ENCODE measurements around the gene MRPL9. TPM values are rescaled to one million over a fixed set of nuclear protein-coding genes. Genes with fewer than 3 reads are reported as not detected.

The MRPL9 gene
- total RNA-seq, 1 donor from 2014 or later = 59.9 TPM

GRCh38 chr1:151711951-151712350 is 51.3 kb downstream of the MRPL9 start:
- Histone ChIP-seq H3K9me3 (no peaks in the 10 kb centered on the region), H3K27ac (no peak overlapping the region), H3K4me1 (peaks cover 1% of the 10 kb centered on the region), H3K36me3 (no peaks in the 10 kb centered on the region), H3K4me3 (no peak overlapping the region), H3K27me3 (ENCODE audit: low read depth) (peaks cover 10% of the 10 kb centered on the region)
- no peak for ATAC-seq
- no peak for DNase-seq
- no peak for TF ChIP-seq CTCF (IDR thresholded peaks at IDR 0.05)
- intact Hi-C loops (cut with DNase I) = no loop called here

- Histone ChIP-seq H3K4me1 (no peaks in the 10 kb centered on the region), H3K9me3 (no peaks in the 10 kb centered on the region), H3K27ac (no peak overlapping the region), H3K4me3 (no peak overlapping the region), H3K27me3 (ENCODE audit: low read depth) (peaks cover 4% of the 10 kb centered on the region), H3K36me3 (no peaks in the 10 kb centered on the region)
- intact Hi-C loops (cut with DNase I) = no loop called here
- no peak for TF ChIP-seq CTCF (IDR thresholded peaks at IDR 0.05)
- DNase-seq = no peak
- no peak for ATAC-seq
These were observed 52.1 kb downstream of the MRPL9 start for GRCh38 chr1:151711044-151711800.

- H3K27me3 ChIP-seq (ENCODE audit: low read depth) = no peaks in the 10 kb centered on the region
- no peaks in the 10 kb centered on the region for H3K4me1 ChIP-seq
- no peak for ATAC-seq
- no peak overlapping the region for H3K4me3 ChIP-seq
- no peak for DNase-seq
- no peaks in the 10 kb centered on the region for H3K36me3 ChIP-seq
- no peak overlapping the region for H3K27ac ChIP-seq
- TF ChIP-seq CTCF (IDR thresholded peaks at IDR 0.05) = no peak
- H3K9me3 ChIP-seq = no peaks in the 10 kb centered on the region
- intact Hi-C loops (cut with DNase I) = no loop called here
These were observed 53.0 kb downstream of the MRPL9 start for GRCh38 chr1:151710187-151710840.

Other genes with a start within 250 kb of the MRPL9 start
- gene TUFT1, start 223.2 kb downstream of the MRPL9 start, total RNA-seq = 10.5 TPM
- 66.5 TPM for gene SNX27, start 151.4 kb downstream of the MRPL9 start, total RNA-seq
- not detected for gene CELF3, start 46.7 kb downstream of the MRPL9 start, total RNA-seq
- gene RIIAD1, start 42.0 kb downstream of the MRPL9 start, total RNA-seq = not detected
- 12.3 TPM for gene TDRKH, start 27.0 kb upstream of the MRPL9 start, total RNA-seq
- 0.50 TPM for gene LINGO4, start 41.9 kb upstream of the MRPL9 start, total RNA-seq
- gene RORC, start 68.3 kb upstream of the MRPL9 start, total RNA-seq = 21.7 TPM
- gene C2CD4D, start 76.3 kb upstream of the MRPL9 start, total RNA-seq = 0.21 TPM
- gene THEM5, start 90.2 kb upstream of the MRPL9 start, total RNA-seq = not detected
- gene THEM4, start 146.0 kb upstream of the MRPL9 start, total RNA-seq = 15.0 TPM
- 602 TPM for gene S100A10, start 230.4 kb upstream of the MRPL9 start, total RNA-seq